ENCODE data around the gene GRM8.
"Not testable (repeated sequence)": the region's sequence is repeated elsewhere in the genome, so short reads cannot be mapped to it uniquely, and the experiment has no call there.

- not testable (repeated sequence) for TF ChIP-seq POLR2AphosphoS5, POLR2A (IDR thresholded peaks at IDR 0.05; ENCODE audit: low read depth, low read length)
Observed at GRCh38 chr7:126876536-126876935, 376.2 kb downstream of the GRM8 start.

All from GM12892 (cell line).